Measurements from ENCODE around the gene LIPM. TPM values are rescaled to one million over a fixed set of nuclear protein-coding genes. Genes with fewer than 3 reads are reported as not detected.

LIPM gene
- total and polyA plus RNA-seq, 2 of the 13 experiments (the other 11 are each of a cell fraction or from before 2014, with no cell fraction given) = not detected

- BruUV-seq (replicated peaks) = no TSS peak
- Histone ChIP-seq H3K27ac (ENCODE audit: extremely low read length, insufficient read depth, low read length) (no peak overlapping the region), H4K20me1 (ENCODE audit: insufficient read depth, low read length) (no peaks in the 10 kb centered on the region), H3K79me2 (ENCODE audit: insufficient read depth, low read length) (no peaks in the 10 kb centered on the region), H3K9me3 (ENCODE audit: low read length) (no peaks in the 10 kb centered on the region), H3K27me3 (ENCODE audit: control insufficient read depth in 1 of 2, insufficient read depth in 2 of 2, low read length in 2 of 2) (no peaks in the 10 kb centered on the region; a peak in 1 of 5 replicates), H3K4me1 (ENCODE audit: insufficient read depth, low read length) (no peaks in the 10 kb centered on the region), H3K36me3 (replicated peaks in 1 of 2; ENCODE audit: control insufficient read depth in 1 of 2, insufficient read depth in 2 of 2, low read length in 2 of 2) (no peaks in the 10 kb centered on the region), H3K4me3 (replicated peaks in 1 of 3; ENCODE audit: insufficient read depth in 1 of 3, low read depth in 2 of 3, low read length in 3 of 3) (no peak overlapping the region), H2AFZ (ENCODE audit: low read length) (no peak overlapping the region), H3K9ac (ENCODE audit: insufficient read depth, low read depth, low read length) (no peak overlapping the region), H3K4me2 (ENCODE audit: low read depth, low read length) (no peak overlapping the region)
- TF ChIP-seq ZNF362 (CRISPR knock-in tag; IDR thresholded peaks at IDR 0.05; ENCODE audit: borderline replicate concordance) (peak; percentile 21; the same call in 1 of the 2 replicates), CTCF (CRISPR knock-in tag; IDR thresholded peaks at IDR 0.05) (peak; percentile 53), PRDM15 (CRISPR knock-in tag; IDR thresholded peaks at IDR 0.05) (no peak), POLR2G (IDR thresholded peaks at IDR 0.05; ENCODE audit: low read depth, low read length) (no peak), STAG1 (CRISPR knock-in tag; IDR thresholded peaks at IDR 0.05) (peak; percentile 33; the same call in 1 of the 2 replicates)
- POLR2A ChIA-PET = no interaction called here
- CTCF ChIA-PET (ENCODE audit: low intra/inter-chr PET ratio, low total read pairs) = interaction anchor here (1.4 kb wide), 1 partner anchor 122 kb away, joined by 13 read pairs; no protein-coding TSS in a partner anchor
- WGBS (ENCODE audit: low lambda C conversion rate) = 3% methylated on average over 5 of the region's 5 CpGs
- peak; percentile 60 for FAIRE-seq
- ATAC-seq = peak; percentile 80
- intact Hi-C loops (cut with micrococcal nuclease; ENCODE audit: unreplicated experiment) = loop anchor here (1.0 kb wide), 2 partner anchors 122 to 245 kb away; no protein-coding TSS in a partner anchor
- DNase-seq (ENCODE audit: low spot score) = peak; percentile 20
- in situ Hi-C loops (cut with HindIII; ENCODE audit: extremely low pct_ligation_motif_present, low pct_unique_long_range_greater_than_20kb) = no loop called here
Measured at GRCh38 chr10:88810196-88810961, 7.8 kb downstream of the LIPM start.
